GM18870 (cell line): ENCODE results near the gene PCNT.
"Not testable (repeated sequence)": the region's sequence is repeated elsewhere in the genome, so short reads cannot be mapped to it uniquely, and the experiment has no call there.

Experiments used
- ATAC-seq: cut with Tn5 transposase; IDR thresholded peaks from one replicate; pipeline ENCODE4 v1.9.1; 2021; ENCODE audit warnings: moderate library complexity; ENCODE audit not compliant: unreplicated experiment

PCNT gene

GRCh38 chr21:46423546-46424038 is 99.6 kb downstream of the PCNT start:
- ATAC-seq, result no peak

GRCh38 chr21:46424039-46424591 is 100.2 kb downstream of the PCNT start:
- ATAC-seq, result no peak

- no peak for ATAC-seq
These were observed 100.7 kb downstream of the PCNT start for GRCh38 chr21:46424621-46425020.

- no peak for ATAC-seq
These were observed 101.1 kb downstream of the PCNT start for GRCh38 chr21:46425041-46425440.

- ATAC-seq, result no peak
These were observed 101.6 kb downstream of the PCNT start for GRCh38 chr21:46425571-46425970.

GRCh38 chr21:46426313-46427046 is 102.5 kb downstream of the PCNT start:
- no peak for ATAC-seq

GRCh38 chr21:46427516-46427915 is 103.6 kb downstream of the PCNT start:
- ATAC-seq, result no peak

GRCh38 chr21:46428286-46428685 is 104.3 kb downstream of the PCNT start:
- ATAC-seq, result no peak

- no peak for ATAC-seq
These were observed 105.2 kb downstream of the PCNT start for GRCh38 chr21:46428987-46429710.

- ATAC-seq, result no peak
These were observed 106.1 kb downstream of the PCNT start for GRCh38 chr21:46429754-46430681.

GRCh38 chr21:46431448-46431847 is 107.5 kb downstream of the PCNT start:
- ATAC-seq, result no peak

- ATAC-seq, result no peak
These were observed 108.0 kb downstream of the PCNT start for GRCh38 chr21:46431884-46432488.

GRCh38 chr21:46433116-46433515 is 109.2 kb downstream of the PCNT start:
- not testable (repeated sequence) for ATAC-seq

- no peak for ATAC-seq
These were observed 110.5 kb downstream of the PCNT start for GRCh38 chr21:46434322-46434958.

GRCh38 chr21:46435786-46436227 is 111.9 kb downstream of the PCNT start:
- no peak for ATAC-seq

- ATAC-seq, result no peak
These were observed 112.7 kb downstream of the PCNT start for GRCh38 chr21:46436621-46437020.

- no peak for ATAC-seq
These were observed 113.1 kb downstream of the PCNT start for GRCh38 chr21:46437096-46437498.

GRCh38 chr21:46437511-46437910 is 113.6 kb downstream of the PCNT start:
- ATAC-seq, result no peak

GRCh38 chr21:46438241-46438640 is 114.3 kb downstream of the PCNT start:
- no peak for ATAC-seq

GRCh38 chr21:46439906-46440305 is 116.0 kb downstream of the PCNT start:
- ATAC-seq, result no peak
